Adrenal gland (tissue), 5 donors: ENCODE data around the gene CCDC159.

Experiments
- CTCF ChIP-seq, 6 experiments: fragments of 450-650 bp in 4 of 6; fragments of 200-600 bp in 2 of 6; sonication (generic) in 1 of 6; IDR thresholded peaks; 1 replicate in 5 of 6; 2 replicates in 1 of 6; pipeline versions ENCODE4 v1.5.1 to v1.8.0; 2016 to 2021; ENCODE audit warnings: antibody characterized with exemption in 6 of 6, mild to moderate bottlenecking in 2 of 6, moderate library complexity in 1 of 6
- POLR2A ChIP-seq, 2 donors: fragments of 450-650 bp; IDR thresholded peaks; one replicate each; pipeline ENCODE4 v1.6.1; 2017; ENCODE audit warnings: antibody characterized with exemption in 2 of 2, mild to moderate bottlenecking in 2 of 2, moderate library complexity in 1 of 2
- donor health status: DM: no; HTN: no; CAD: no.

GRCh38 chr19:11374433-11375142 lies 28.3 kb downstream of the CCDC159 start, which contains the start of gene SWSAP1:
- no peak for TF ChIP-seq CTCF (IDR thresholded peaks at IDR 0.05)
- peak in 1 of 2 donors; percentile 73 for TF ChIP-seq POLR2A (IDR thresholded peaks at IDR 0.05)
